Trophoblast cell (in vitro differentiated cells and primary cell): ENCODE results near the gene SEL1L3.

ENCODE experiments used
- DNase-seq, 2 donors: peaks; one replicate each; pipeline ENCODE4 v3.0.0-alpha.2; 2016
- H2AFZ ChIP-seq: 2 replicates; pipeline ENCODE4 v1.6.1; 2013; ENCODE audit warnings: low read length, moderate library complexity, mild to moderate bottlenecking; ENCODE audit not compliant: insufficient read depth, poor library complexity
- H2AK5ac ChIP-seq: 2 replicates; pipeline ENCODE4 v1.6.1; 2013; ENCODE audit warnings: mild to moderate bottlenecking, low read length
- H2BK120ac ChIP-seq: 2 replicates; pipeline ENCODE4 v1.6.1; 2013; ENCODE audit warnings: low read length, mild to moderate bottlenecking, moderate library complexity; ENCODE audit not compliant: insufficient read depth, poor library complexity
- H2BK12ac ChIP-seq: 2 replicates; pipeline ENCODE4 v1.6.1; 2013; ENCODE audit warnings: mild to moderate bottlenecking, low read length, moderate library complexity
- H2BK5ac ChIP-seq: 2 replicates; pipeline ENCODE4 v1.6.1; 2013; ENCODE audit warnings: low read length, low read depth, moderate library complexity, mild to moderate bottlenecking; ENCODE audit not compliant: poor library complexity
- H3K14ac ChIP-seq: 2 replicates; pipeline ENCODE4 v1.6.1; 2013; ENCODE audit warnings: mild to moderate bottlenecking, low read length
- H3K18ac ChIP-seq: 2 replicates; pipeline ENCODE4 v1.6.1; 2013; ENCODE audit warnings: mild to moderate bottlenecking, low read length
- H3K23ac ChIP-seq: 2 replicates; pipeline ENCODE4 v1.6.1; 2013; ENCODE audit warnings: low read length
- H3K27ac ChIP-seq: 2 replicates; pipeline ENCODE4 v1.5.1; 2013; ENCODE audit warnings: low read depth, mild to moderate bottlenecking, inconsistent platforms, low read length, moderate library complexity
- H3K27me3 ChIP-seq: 2 replicates; pipeline ENCODE4 v1.6.1; 2013; ENCODE audit warnings: inconsistent platforms, mild to moderate bottlenecking, low read length, moderate library complexity; ENCODE audit not compliant: insufficient read depth
- H3K36me3 ChIP-seq, 2 experiments: 1 replicate in 1 of 2; 2 replicates in 1 of 2; pipeline ENCODE4 v1.6.1; 2013; ENCODE audit warnings: low read length in 2 of 2, mild to moderate bottlenecking in 2 of 2, moderate library complexity in 1 of 2; ENCODE audit not compliant: insufficient read depth in 2 of 2, control insufficient read depth in 1 of 2
- H3K4ac ChIP-seq: 2 replicates; pipeline ENCODE4 v1.6.1; 2013; ENCODE audit warnings: low read depth, mild to moderate bottlenecking, low read length, moderate library complexity
- H3K4me1 ChIP-seq, 2 experiments: 1 replicate in 1 of 2; 2 replicates in 1 of 2; pipeline ENCODE4 v1.6.1; 2013; ENCODE audit warnings: low read length in 2 of 2, mild to moderate bottlenecking in 2 of 2, moderate library complexity in 1 of 2; ENCODE audit not compliant: insufficient read depth in 2 of 2, control insufficient read depth in 1 of 2
- H3K4me2 ChIP-seq: 2 replicates; pipeline ENCODE4 v1.6.1; 2013; ENCODE audit warnings: inconsistent platforms, mild to moderate bottlenecking, low read length, moderate library complexity
- H3K4me3 ChIP-seq: 2 replicates; pipeline ENCODE4 v1.5.1; 2013; ENCODE audit warnings: mild to moderate bottlenecking, low read depth, low read length, inconsistent platforms
- H3K79me1 ChIP-seq: one replicate; pipeline ENCODE4 v1.6.1; 2013; ENCODE audit warnings: low read length
- H3K79me2 ChIP-seq: 2 replicates; pipeline ENCODE4 v1.6.1; 2013; ENCODE audit warnings: low read length, mild to moderate bottlenecking; ENCODE audit not compliant: control insufficient read depth, insufficient read depth, poor library complexity
- H3K9ac ChIP-seq: 2 replicates; pipeline ENCODE4 v1.6.1; 2013; ENCODE audit warnings: mild to moderate bottlenecking, low read length
- H3K9me3 ChIP-seq: 2 replicates; pipeline ENCODE4 v1.6.1; 2013; ENCODE audit warnings: low read depth, mild to moderate bottlenecking, control low read depth, inconsistent platforms, low read length; ENCODE audit not compliant: insufficient read depth
- H4K12ac ChIP-seq: 2 replicates; pipeline ENCODE4 v1.6.1; 2013; ENCODE audit warnings: low read depth, mild to moderate bottlenecking, low read length, moderate library complexity
- H4K8ac ChIP-seq: 2 replicates; pipeline ENCODE4 v1.6.1; 2013; ENCODE audit warnings: low read depth, mild to moderate bottlenecking, low read length, moderate library complexity
- H4K91ac ChIP-seq: one replicate; pipeline ENCODE4 v1.6.1; 2013; ENCODE audit warnings: low read depth, mild to moderate bottlenecking, low read length, moderate library complexity
- whole genome bisulfite sequencing: extraction: QIAGEN DNeasy Blood & Tissue Kit; methylation state at CpG from one replicate; pipeline ENCODE4 v1.1.7; 2013; ENCODE audit warnings: missing lambda C conversion rate; ENCODE audit not compliant: insufficient read length, insufficient coverage; ENCODE audit errors: extremely low coverage; 5-methylcytosine and 5-hydroxymethylcytosine counted together

The SEL1L3 gene

DNA sequence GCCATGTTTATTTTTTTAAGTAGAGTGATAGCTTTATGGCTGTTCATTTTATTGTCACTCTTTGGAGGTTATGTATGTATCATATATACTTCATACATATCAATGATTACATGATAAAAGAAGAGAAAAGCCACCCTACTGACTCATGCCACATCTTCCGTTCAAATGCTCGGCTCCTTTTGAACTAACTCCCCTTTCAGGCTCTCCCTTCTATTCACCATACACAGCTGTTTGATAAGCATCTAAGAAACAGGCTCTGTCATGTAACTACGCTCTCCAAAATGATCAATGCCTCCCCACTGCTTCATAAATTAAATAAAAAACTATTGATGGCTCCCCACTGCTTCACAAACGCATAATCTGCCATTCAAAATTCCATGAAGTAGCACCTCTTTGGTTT is 89.4 kb downstream of the SEL1L3 start:
- H3K27me3 ChIP-seq = no peaks in the 10 kb centered on the region
- H4K8ac ChIP-seq = no peak overlapping the region
- no peak overlapping the region for H3K4me3 ChIP-seq
- H2BK12ac ChIP-seq = no peak overlapping the region
- no peak overlapping the region for H3K4me2 ChIP-seq
- H2BK120ac ChIP-seq = no peak overlapping the region
- H2AFZ ChIP-seq = no peak overlapping the region
- no peak overlapping the region for H3K9ac ChIP-seq
- no CpG with 5 or more reads among the region's 4 CpGs for WGBS
- DNase-seq = no peak
- no peak overlapping the region for H3K14ac ChIP-seq
- no peaks in the 10 kb centered on the region for H3K79me2 ChIP-seq
- no peak overlapping the region for H4K91ac ChIP-seq
- no peaks in the 10 kb centered on the region for H3K36me3 ChIP-seq
- no peak overlapping the region for H3K4ac ChIP-seq
- no peak overlapping the region for H2BK5ac ChIP-seq
- H3K9me3 ChIP-seq = no peaks in the 10 kb centered on the region
- H3K27ac ChIP-seq = no peak overlapping the region
- no peak overlapping the region for H4K12ac ChIP-seq
- no peaks in the 10 kb centered on the region for H3K79me1 ChIP-seq
- no peaks in the 10 kb centered on the region for H3K4me1 ChIP-seq
- no peak overlapping the region for H3K18ac ChIP-seq
- H3K23ac ChIP-seq = no peak overlapping the region
- H2AK5ac ChIP-seq = no peak overlapping the region

DNA sequence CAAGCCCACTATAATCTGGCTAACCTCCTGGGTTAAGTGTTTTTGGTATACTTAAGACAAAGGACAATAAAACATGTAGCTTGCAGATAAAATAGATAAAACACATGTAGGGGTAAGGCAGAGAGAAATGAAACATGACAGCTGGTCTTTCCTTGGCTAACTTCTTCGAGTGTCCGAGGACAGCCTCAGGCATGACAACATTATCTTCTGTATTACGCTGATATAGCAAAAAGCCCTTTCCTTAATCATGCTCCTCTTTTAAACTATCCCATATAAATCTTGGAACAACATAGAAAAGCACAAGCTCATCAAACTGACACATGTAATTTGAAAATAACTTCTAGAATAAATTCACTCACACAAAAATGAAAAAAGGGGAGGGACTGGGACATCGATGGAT is 91.1 kb downstream of the SEL1L3 start:
- H2BK120ac ChIP-seq = no peak overlapping the region
- no peaks in the 10 kb centered on the region for H3K79me1 ChIP-seq
- no peak overlapping the region for H2BK5ac ChIP-seq
- H3K18ac ChIP-seq = no peak overlapping the region
- no peaks in the 10 kb centered on the region for H3K27me3 ChIP-seq
- H3K4me1 ChIP-seq = no peaks in the 10 kb centered on the region
- no peaks in the 10 kb centered on the region for H3K79me2 ChIP-seq
- no CpG with 5 or more reads among the region's 4 CpGs for WGBS
- H3K14ac ChIP-seq = no peak overlapping the region
- no peak overlapping the region for H3K23ac ChIP-seq
- H2AK5ac ChIP-seq = no peak overlapping the region
- H2BK12ac ChIP-seq = no peak overlapping the region
- no peak overlapping the region for H4K91ac ChIP-seq
- H3K27ac ChIP-seq = no peak overlapping the region
- H4K8ac ChIP-seq = no peak overlapping the region
- no peak for DNase-seq
- H3K4ac ChIP-seq = no peak overlapping the region
- H3K9me3 ChIP-seq = no peaks in the 10 kb centered on the region
- no peak overlapping the region for H3K4me2 ChIP-seq
- no peak overlapping the region for H2AFZ ChIP-seq
- H3K9ac ChIP-seq = no peak overlapping the region
- H4K12ac ChIP-seq = no peak overlapping the region
- no peak overlapping the region for H3K4me3 ChIP-seq
- H3K36me3 ChIP-seq = peaks cover 0 to 1% of the 10 kb centered on the region in 2 experiments

DNA sequence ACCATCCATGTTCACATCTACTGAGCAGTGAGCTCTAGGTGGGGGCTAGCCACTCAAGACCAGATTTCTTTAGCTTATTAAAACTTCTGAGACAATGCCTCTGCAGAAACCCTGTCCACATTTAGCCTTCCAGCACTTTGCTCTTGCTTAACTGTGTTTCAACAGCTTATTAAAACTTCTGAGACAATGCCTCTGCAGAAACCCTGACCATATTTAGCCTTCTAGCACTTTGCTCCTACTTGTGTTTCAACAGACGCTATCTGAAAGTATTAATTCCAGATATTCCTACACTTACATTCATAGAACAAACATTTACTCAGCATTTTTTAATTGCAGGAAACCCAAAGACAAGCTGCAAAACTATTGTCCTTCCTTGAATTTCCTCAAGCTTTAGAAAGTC is 91.9 kb downstream of the SEL1L3 start:
- no peak overlapping the region for H4K91ac ChIP-seq
- no peak overlapping the region for H3K14ac ChIP-seq
- DNase-seq = no peak
- no peaks in the 10 kb centered on the region for H3K9me3 ChIP-seq
- H2BK5ac ChIP-seq = no peak overlapping the region
- H3K27me3 ChIP-seq = no peaks in the 10 kb centered on the region
- no peak overlapping the region for H4K8ac ChIP-seq
- no peak overlapping the region for H2AK5ac ChIP-seq
- H3K4me2 ChIP-seq = no peak overlapping the region
- H2BK12ac ChIP-seq = no peak overlapping the region
- no peak overlapping the region for H3K27ac ChIP-seq
- peaks cover 0 to 4% of the 10 kb centered on the region in 2 experiments for H3K36me3 ChIP-seq
- H2BK120ac ChIP-seq = no peak overlapping the region
- H3K23ac ChIP-seq = no peak overlapping the region
- H3K9ac ChIP-seq = no peak overlapping the region
- H3K79me2 ChIP-seq = no peaks in the 10 kb centered on the region
- H2AFZ ChIP-seq = no peak overlapping the region
- H3K18ac ChIP-seq = no peak overlapping the region
- no peak overlapping the region for H3K4ac ChIP-seq
- no peaks in the 10 kb centered on the region for H3K4me1 ChIP-seq
- no CpG with 5 or more reads among the region's 1 CpG for WGBS
- H3K4me3 ChIP-seq = no peak overlapping the region
- no peaks in the 10 kb centered on the region for H3K79me1 ChIP-seq
- H4K12ac ChIP-seq = no peak overlapping the region

DNA sequence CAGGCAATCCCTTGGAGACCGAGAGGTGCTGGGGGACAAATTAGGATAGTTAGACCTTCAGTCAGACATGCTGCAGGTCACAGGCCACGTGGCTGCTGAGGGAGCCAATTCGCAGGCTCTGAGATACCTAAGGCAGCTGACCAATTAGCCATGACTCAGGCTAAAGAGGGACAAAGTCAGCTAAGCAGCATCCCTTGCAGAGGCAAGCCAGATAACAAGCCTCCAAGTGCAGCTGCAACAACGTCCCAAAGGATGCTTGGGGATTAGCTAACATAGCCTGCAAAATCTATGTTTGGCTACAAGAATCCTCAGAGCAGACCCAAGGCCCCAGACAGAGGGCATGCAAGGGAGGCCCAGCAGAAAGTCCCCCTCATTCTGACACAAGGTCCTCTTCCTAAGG is 93.5 kb downstream of the SEL1L3 start:
- Histone ChIP-seq H3K4me2 (no peak overlapping the region), H3K36me3 (peaks cover 0 to 6% of the 10 kb centered on the region in 2 experiments), H2AK5ac (no peak overlapping the region), H2AFZ (no peak overlapping the region), H3K9me3 (no peaks in the 10 kb centered on the region), H4K91ac (no peak overlapping the region), H3K9ac (no peak overlapping the region), H3K4me3 (no peak overlapping the region), H3K27ac (no peak overlapping the region), H4K8ac (no peak overlapping the region), H2BK120ac (no peak overlapping the region), H3K79me1 (no peaks in the 10 kb centered on the region), H2BK5ac (no peak overlapping the region), H3K27me3 (no peaks in the 10 kb centered on the region), H2BK12ac (no peak overlapping the region), H3K18ac (no peak overlapping the region), H3K14ac (no peak overlapping the region), H3K4me1 (no peaks in the 10 kb centered on the region), H3K79me2 (no peaks in the 10 kb centered on the region), H3K4ac (no peak overlapping the region), H3K23ac (no peak overlapping the region), H4K12ac (no peak overlapping the region)
- no CpG with 5 or more reads among the region's 4 CpGs for WGBS
- DNase-seq = no peak
